ENCODE results near the gene LRRIQ1.

Gene LRRIQ1

DNA sequence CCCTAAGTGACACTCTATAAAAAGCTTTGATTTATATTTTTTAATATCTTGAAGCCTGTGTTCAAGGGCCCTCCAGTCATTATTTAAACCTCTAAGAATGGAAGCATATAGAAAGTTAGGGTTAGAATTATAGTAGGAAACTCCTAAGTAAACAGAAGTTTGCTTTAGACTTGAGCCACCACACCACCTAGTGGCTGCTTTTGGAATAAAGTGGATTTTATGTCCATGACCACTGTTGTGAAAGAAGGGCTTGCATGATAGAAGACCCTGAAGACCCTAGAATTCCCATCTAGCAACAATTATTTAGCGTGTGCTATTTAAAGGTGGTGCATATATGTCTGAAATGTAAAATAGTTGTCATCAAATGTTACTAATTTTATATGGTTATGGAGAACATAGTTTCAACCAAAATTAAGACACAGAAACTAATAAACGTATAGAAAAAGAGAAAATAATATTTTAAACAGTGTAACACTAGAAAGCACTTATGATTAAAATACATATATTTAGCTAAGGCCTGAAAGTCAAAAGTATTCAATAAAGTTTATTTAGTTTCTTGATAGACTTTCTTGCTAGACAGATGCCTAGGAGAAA, 21.3 kb downstream of the LRRIQ1 start:
- peak in 4 of 56 donors; percentile 3 to 30 (median 19) for DNase-seq

DNA sequence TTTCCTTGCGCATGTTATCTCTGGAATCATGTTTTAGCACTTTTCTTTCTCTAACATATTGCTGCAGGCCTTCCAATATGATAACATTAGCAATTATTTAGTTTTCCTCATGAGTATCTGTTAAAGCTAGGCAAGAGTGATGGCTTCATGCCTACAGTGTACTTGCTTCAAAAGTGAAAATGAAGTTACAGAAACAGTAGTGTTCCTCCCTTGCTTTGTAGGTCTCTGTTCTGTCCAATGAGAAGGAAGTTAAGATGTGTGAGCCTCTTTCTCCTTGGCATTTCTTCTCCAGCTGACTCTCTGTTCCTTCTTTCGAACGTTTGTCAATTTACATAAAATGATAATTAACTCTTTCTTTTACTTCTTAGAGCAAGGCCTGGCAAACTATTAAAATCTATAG, 22.2 kb downstream of the LRRIQ1 start:
- DNase-seq, result no peak

DNA sequence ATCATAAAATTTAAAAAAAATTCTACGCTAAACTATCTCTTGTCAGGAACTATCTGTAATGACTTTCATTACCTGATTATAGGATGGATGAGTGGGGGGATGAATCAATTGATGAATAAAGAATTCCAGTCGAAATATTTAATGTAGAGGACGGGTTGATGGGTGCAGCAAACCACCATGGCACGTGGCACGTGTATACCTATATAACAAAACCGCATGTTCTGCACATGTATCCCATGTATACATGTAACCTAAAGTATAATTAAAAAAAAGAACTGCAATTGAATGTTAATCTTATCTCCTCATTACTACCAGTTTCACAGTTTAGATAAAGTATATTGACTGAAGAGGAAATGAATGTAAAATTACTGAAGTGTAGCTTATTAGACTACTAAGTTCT, 23.4 kb downstream of the LRRIQ1 start:
- DNase-seq, result no peak

DNA sequence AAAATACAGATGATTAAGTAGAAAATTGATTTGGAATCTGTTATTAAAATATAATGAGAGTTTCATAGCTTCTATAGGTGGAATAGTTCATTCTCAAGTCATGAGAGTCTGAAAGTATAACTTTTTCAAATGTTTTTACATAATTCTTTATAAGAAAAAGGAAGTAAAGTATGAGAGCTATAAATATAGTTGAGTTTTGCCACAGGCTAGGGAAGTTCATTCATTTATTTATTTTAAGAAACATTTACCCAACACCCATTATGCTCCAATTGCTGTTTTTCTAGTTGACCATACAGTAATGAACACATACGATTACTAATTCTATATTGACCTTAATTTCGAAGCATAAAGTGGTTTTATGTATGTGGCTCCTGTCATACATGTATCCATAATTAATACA, 24.8 kb downstream of the LRRIQ1 start:
- no peak for DNase-seq

DNA sequence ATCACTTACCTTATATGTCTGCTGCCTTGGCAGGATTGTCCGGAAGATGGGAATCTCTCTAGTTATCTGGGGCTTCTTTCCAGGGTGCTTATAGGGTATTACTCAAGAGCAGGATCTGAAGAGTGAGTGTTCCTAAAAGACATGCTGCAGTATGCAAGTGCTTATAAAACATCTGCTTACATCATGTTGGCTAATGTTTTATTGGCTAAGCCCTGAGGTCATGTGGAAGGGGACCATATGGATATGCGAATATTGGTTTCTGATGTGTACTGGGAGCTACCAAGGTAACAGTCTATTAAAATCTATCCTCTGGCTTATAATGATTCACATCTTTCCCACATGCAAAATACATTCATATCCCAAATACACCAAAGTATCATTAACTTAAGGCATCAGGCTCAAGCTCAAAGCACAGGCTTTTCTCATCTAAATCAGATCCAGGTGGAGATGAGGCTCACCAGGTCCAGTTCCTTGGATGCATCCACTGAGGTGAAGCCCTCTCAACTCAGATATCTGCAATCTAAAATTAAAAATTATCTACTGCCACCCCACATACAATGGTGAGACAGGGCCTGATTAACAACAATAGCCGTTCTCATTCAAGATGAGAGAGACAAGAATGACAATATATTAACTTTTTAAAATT, 29.8 kb downstream of the LRRIQ1 start:
- DNase-seq, result no peak

DNA sequence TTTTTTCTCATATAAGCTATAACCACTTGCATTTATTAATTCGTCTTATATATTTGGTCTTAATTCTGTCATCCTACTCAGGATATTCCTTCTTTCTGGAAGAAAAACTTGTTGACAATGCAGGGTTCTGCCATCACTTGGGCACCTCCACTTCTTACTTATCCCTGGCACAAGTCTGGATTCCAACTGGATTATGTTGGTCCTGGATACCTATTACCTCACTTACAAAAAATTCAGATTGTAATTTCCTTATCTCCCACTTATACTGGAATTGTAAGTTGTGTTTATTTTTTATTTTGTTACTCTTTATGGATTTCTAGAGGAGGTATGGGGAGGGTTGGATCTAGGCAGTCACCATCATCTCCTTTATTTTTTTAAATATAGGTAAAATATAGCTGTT, 36.7 kb downstream of the LRRIQ1 start:
- DNase-seq, result no peak

DNA sequence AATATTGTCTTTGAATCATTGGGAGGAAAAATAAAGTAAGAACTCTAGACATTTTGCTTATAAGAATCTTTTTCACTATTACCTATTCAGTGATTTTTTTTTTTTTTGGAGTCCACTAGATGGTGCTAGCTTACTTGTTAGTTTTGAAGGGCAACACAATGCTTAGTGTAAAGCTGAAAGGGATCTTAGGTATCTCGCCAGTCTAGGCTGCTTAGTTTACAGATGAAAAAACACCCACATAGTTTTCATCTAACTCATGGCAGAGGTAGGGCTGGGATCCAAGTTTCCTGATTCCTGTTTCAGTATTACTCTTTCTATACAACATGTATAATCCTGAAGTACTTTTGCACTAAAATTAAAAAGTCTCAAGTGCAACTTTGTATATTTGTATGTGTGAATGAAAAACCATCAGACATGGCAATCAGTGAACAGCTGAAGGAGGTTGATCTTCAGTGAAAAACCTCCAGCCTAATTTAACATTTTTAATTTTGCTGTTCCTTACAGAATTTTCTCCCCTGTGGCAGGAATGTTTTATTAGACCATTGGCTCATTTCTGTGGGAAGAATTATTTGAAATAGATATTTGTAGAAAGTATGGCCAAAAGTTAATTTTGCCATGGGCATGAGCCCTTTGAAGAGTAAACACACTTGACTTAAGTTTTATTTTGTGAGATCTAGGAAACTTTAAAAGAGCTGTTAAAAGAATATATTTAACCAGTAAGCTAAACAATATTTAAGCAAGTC, 40.7 kb downstream of the LRRIQ1 start:
- DNase-seq, result peak in 1 of 56 donors; percentile 2

DNA sequence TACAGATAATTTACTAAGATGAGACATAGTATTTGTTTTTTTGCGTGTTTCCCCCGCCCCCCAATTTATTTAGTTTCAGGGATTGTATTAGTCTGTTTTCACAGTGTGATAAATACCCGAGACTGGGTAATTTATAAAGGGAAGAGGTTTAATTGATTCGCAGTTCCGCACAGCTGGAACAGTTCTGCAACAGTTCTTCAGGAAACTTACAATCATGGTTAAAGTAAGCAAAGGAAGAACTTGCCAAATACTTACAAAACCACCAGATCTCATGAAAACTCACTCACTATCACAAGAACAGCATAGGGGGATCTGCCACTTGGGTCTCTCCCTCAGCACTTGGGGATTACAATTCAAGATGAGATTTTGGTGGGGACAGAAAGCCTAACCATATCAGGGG, 48.9 kb downstream of the LRRIQ1 start:
- DNase-seq, result no peak

DNA sequence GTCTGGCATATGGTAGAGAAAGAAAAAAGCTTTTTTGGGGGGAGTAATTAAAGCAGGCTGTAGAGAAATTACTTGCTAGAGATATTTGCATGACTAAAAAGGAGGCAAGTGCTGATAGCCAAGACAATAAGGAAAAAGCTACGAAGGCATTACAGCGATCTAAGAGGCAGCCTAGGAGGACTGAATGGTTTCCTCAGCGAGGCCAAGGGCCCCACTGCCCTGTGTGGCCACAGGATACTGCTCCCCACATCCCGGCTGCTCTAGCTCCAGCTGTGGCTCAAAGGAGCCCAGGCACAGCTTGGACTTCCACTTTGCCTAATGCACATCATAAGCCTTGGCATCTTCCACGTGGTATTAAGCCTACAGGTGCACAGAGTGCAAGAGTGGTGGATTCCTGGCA, 53.6 kb downstream of the LRRIQ1 start:
- DNase-seq, result no peak

DNA sequence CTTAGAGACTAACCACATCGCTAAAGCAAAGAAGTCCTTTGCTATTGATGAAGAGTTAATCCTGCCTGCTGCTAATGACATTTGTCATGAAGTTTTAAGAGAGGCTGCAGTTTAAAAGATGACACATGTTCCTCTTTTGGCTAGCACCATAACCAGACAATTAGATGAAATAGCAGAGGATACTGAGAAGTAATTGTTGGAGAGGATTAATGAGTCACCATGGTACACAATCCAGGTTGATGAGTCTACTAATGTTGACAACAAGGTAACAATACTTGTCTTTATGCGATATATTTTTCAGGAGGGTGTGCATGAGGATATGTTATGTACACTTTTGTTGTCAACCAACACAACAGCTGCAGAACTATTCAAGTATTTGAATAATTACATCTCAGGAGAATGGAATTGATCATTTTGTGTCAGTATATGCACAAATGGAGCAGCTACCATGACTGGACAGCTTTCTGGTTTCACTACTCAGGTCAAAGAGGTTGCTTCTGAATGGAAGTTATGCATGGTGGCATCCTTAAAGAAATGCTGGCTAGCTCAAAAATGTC, 56.7 kb downstream of the LRRIQ1 start:
- DNase-seq, result no peak

DNA sequence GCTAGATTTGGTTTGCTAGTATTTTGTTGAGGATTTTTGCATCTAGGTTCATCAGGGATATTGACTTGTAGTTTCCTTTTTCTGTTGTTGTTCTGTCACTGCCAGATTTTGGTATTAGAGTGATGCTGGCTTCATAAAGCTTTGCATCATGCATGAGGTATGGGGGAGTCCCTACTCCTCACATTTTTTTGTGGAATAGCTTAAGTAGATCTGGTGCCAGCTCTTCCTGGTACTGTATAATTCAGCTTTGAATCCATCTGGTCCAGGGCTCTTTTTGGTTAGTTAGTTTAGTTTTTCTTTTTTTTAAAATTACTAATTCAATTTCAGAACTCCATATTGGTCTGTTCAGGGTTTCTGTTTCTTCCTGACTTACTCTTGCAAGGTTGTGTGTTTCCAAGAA, 59.4 kb downstream of the LRRIQ1 start:
- no peak for DNase-seq

DNA sequence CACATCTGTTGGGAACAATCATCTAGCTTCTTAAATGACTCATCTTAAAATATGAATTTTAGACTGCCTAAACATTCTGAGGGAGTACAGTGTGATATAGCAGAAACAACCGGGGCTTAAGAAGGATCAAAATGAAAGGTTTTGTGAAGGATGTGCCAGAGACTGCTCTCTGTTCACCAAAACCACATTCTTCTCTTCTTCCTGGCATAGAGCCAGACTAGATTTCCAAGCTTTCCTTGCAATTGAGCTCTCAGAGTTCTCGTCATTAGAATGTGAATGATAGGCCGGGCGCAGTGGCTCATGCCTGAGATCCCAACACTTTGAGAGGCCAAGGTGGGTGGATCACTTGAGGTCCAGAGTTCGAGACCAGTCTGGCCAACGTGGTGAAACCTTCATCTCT, 94.5 kb downstream of the LRRIQ1 start:
- no peak for DNase-seq

DNA sequence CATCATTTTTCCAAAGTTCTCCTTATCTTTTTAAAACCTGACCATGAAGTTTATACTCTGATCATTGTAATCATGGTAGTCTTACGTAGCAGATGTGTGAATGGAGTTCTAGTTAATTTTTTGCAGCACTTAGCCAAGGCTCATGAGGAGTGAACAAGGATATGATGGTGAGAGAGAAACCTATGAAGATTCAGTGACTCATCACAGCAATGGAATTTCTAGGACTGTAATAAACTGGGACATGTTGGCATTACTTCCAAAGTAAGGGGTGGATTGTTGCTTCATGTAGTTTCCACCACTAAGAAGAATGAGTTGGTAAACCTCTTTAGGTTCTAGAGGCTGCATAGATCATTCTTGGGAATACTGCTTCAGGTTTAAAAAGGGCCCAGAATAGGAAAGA, 102.7 kb downstream of the LRRIQ1 start:
- DNase-seq, result no peak

DNA sequence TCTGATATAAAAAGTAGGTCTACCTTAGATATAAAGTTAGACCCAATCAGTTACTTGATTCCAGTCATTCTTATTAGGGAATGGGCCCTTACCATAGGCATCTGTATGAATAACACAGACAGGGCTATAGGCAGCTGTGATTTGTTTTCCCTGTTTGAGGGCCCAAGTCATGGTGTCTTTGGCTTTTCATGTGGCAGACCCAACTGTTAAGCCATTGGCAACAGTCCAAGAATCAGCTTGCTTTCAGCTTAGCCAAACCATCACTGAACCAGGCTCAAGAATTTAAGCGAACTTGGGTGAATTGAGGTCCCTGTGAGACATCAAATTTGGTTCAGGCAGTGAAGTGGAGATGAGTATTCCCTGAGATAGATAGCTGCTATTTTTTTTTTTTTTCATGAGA, 111.2 kb downstream of the LRRIQ1 start:
- no peak for DNase-seq

DNA sequence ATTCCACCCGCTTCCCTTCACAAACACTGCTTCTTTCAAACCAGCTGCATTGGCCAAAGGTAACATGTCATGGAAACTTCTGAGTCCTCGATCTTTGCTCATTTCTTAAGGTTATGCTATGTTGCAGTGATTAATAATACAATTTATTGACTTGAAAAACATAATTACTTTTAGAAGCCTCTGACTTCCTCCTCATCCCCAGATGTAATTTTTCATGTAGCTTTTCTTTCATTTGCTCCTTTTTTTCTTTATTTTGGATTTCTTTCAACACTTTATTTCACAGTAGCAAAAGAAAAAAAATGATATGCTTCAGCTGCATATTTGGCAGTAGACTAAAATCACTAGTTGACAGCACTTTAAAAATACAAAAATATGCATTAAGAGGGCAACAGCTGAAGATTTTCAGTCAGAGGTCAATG, 116.2 kb downstream of the LRRIQ1 start:
- DNase-seq, result no peak

DNA sequence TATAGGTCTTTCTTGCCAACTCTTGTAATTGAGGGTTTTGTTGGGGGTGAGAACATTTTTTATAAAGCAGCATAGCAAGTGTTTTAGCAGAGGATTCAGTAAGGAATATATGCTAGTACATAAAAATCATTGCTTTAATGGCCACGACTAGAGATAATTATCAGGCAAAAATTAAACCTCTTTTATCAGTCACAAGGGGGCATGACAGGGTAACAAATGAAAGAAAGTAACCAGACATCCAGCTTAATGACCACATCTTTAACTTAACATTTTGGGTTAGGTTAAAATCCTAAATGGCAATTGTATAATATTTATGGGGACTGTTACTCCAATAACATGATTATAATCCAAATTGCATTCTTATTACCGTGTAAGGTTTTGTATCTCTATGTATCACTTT, 119.6 kb downstream of the LRRIQ1 start:
- no peak for DNase-seq

DNA sequence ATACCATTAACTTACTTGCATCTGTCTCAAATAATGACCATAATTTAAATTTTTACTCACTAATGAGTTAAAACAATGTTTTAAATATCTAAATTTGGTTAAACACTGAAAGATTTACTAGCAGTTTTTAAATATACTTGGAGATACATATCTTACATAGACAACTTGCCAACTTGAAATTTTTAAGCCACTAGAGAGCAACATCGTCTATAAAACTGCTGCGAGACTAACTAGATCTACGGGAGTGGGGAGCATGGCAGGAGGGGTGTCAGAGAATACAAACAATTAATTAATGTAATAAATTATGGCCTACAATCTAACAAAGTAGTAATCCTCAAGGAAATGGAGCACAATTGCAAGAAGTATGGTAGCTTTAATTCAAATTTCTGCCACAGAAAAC, 120.4 kb downstream of the LRRIQ1 start:
- DNase-seq, result no peak

DNA sequence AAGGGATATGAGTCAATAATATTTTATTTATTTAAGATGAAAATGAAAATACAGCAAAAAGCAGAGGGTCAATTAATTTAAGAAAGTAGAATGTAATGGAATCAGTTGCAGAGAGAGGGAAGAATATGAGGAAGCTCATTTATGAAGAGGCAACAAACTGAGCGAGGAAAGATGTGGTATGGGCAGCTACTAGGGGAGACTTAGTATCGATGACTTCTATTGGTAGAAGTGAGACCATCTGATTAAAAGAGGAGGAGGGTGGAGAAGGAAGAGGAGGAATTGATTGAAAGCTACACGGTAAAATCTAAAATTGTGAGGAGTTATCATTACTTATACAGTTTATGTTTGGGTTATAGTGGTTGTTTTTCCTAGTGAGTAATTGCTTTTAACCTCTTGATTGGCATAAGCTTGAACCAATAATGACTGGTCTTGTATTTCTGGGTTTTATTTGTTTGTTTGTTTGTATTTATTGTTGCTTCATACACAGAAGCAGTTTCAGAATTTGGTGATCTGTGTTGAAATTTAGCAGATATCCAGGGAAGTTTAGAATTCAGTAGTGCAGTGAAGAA, 121.0 kb downstream of the LRRIQ1 start:
- DNase-seq, result no peak

DNA sequence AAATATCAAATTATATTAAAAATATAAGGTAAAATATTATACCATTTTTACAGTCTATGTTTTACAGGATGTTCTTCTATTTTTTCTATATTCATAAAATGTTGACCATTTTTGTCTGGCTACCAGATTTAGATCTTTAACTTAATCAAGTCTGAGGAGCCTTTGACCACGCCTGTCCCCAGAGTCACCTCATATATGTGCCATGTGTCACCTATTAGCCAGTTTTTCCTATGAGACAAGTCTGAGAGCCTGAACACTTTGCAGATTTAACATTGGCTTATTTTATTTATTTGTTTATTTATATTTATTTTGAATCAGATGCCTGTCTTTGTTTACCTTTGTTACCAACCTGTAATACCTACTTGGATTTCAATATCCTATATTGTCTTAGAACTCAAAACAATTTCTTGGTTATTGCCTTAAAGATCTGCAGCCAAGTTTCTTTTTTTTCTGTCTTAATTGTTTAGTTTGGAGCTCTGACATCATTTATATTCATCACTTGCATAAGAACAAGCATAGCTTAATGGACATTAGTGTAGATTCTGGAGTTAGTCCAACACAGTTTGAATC, 127.7 kb downstream of the LRRIQ1 start:
- DNase-seq, result no peak

DNA sequence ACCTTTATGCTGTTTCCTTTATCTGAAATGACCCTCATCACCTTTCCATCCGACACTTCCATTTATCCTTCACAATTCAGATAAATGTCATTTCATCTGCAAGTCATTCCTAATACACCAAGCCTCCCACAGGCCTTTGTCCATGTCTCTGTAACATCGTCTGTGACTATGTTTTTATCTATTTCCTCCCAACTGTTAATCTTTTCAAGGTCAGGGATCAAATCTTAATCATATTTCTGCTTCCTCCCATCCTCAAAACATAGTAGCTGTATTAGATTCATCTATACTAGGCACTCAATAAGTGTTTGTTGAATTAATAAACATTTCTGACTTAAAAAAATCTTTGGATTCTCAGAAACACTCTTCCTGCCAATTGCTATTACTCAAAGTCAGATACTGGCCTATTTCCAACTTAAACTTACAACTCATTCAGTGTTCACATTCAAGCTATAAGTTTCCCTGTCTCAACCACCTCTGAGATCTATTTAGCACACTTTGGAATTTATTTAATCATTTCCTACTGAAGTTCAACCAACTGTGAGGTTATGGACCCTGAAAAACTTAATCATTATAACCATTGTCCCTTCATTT, 143.6 kb downstream of the LRRIQ1 start:
- no peak for DNase-seq

DNA sequence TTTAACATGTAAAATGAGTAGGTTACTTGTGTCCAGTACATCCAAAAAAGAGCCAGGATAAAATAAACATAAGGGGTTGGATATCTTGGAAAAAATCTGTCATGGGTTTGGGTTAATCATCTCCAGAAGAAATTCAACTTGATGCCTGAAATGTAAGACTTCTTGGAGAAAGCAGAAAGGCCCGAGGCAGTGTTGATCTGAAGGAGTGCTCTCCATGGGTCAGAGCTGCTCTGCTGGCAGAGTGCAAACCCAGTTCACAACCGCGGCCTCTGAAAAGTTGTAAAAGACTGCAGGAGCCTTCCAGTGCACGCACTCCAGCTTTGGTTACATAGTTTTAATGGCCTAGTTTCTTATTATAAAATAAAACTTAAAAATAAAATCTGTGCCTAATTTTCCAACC, 146.5 kb downstream of the LRRIQ1 start:
- no peak for DNase-seq

DNA sequence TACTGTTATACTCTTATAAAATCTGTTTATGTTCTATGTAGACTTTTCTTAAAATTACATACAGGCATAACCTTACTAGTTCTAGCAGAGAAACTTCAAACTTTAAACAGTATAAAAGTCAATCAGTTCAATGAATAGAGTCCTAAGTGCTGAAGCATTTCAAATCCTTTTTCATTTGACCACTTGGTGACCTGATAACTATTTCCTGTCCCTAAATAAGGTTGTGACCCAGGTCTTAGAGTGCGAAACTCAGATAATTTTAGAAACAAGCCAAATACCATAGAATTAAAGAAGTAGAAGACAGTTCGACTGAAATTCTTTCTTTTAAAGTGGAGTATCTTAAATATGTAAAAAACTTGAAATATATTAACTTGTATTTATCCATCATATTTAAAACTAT, 147.7 kb downstream of the LRRIQ1 start:
- DNase-seq, result no peak

Measured in amygdala (tissue), 56 donors.